Body of pancreas (tissue), 4 donors: ENCODE results near the gene FOSB.

Source experiments
- POLR2A ChIP-seq, 3 donors: fragments of 450-650 bp; IDR thresholded peaks; one replicate each; pipeline ENCODE4 v1.6.1; 2016; ENCODE audit warnings: antibody characterized with exemption in 3 of 3, mild to moderate bottlenecking in 2 of 3
- TF ChIP-seq, protein P1 (sequence below), 7 experiments: fragments of 450-650 bp in 4 of 7; fragments of 200-600 bp in 3 of 7; sonication (generic) in 3 of 7; IDR thresholded peaks; one replicate each; pipeline ENCODE4 v1.5.1; 2016 to 2019; ENCODE audit warnings: antibody characterized with exemption in 7 of 7

DNA sequence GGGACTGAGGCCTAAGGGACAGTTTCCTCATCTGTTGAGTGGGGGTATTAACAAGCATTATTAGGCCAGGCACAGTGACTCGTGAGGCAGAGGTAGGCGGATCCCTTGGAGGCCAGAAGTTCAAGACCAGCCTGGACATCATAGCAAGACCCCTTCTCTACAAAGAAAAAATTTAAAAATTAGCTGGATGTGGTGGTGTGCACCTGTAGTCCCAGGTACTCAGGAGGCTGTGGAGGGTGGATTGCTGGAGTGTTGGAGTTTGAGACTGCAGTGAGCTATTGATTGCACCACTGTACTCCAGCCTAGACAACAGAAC is 11.3 kb upstream of the FOSB start:
- TF ChIP-seq, protein P1, sequence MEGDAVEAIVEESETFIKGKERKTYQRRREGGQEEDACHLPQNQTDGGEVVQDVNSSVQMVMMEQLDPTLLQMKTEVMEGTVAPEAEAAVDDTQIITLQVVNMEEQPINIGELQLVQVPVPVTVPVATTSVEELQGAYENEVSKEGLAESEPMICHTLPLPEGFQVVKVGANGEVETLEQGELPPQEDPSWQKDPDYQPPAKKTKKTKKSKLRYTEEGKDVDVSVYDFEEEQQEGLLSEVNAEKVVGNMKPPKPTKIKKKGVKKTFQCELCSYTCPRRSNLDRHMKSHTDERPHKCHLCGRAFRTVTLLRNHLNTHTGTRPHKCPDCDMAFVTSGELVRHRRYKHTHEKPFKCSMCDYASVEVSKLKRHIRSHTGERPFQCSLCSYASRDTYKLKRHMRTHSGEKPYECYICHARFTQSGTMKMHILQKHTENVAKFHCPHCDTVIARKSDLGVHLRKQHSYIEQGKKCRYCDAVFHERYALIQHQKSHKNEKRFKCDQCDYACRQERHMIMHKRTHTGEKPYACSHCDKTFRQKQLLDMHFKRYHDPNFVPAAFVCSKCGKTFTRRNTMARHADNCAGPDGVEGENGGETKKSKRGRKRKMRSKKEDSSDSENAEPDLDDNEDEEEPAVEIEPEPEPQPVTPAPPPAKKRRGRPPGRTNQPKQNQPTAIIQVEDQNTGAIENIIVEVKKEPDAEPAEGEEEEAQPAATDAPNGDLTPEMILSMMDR (IDR thresholded peaks at IDR 0.05): no peak
- no peak for TF ChIP-seq POLR2A (IDR thresholded peaks at IDR 0.05)
